HG02885 (cell line): ENCODE results near the gene NLGN4Y.
"Not testable (repeated sequence)": the region's sequence is repeated elsewhere in the genome, so short reads cannot be mapped to it uniquely, and the experiment has no call there.

Experiments
- ATAC-seq: cut with Tn5 transposase; IDR thresholded peaks from one replicate; pipeline ENCODE4 v1.9.1; 2021; ENCODE audit warnings: mild to moderate bottlenecking; ENCODE audit not compliant: unreplicated experiment, poor library complexity

The NLGN4Y gene

DNA sequence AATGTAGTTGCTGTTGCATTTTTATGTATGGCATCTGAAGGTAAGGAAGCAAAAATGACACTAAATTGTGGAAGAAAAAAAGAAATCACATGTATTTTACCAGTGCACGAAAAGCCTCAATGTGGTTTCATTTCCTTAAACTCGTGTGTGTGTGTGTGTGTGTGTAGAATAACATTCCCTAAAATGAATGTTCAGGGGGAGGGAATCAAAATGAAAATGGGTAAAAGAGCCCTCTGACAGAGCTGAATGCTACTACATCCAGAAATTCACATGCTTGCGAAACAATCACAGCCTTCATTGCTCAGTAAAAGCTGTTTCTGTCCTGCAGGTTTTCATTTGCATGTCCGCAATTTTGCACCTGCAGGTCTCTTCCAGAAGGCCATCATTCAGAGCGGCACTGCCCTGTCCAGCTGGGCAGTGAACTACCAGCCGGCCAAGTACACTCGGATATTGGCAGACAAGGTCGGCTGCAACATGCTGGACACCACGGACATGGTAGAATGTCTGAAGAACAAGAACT, 305.1 kb downstream of the NLGN4Y start:
- no peak for ATAC-seq

DNA sequence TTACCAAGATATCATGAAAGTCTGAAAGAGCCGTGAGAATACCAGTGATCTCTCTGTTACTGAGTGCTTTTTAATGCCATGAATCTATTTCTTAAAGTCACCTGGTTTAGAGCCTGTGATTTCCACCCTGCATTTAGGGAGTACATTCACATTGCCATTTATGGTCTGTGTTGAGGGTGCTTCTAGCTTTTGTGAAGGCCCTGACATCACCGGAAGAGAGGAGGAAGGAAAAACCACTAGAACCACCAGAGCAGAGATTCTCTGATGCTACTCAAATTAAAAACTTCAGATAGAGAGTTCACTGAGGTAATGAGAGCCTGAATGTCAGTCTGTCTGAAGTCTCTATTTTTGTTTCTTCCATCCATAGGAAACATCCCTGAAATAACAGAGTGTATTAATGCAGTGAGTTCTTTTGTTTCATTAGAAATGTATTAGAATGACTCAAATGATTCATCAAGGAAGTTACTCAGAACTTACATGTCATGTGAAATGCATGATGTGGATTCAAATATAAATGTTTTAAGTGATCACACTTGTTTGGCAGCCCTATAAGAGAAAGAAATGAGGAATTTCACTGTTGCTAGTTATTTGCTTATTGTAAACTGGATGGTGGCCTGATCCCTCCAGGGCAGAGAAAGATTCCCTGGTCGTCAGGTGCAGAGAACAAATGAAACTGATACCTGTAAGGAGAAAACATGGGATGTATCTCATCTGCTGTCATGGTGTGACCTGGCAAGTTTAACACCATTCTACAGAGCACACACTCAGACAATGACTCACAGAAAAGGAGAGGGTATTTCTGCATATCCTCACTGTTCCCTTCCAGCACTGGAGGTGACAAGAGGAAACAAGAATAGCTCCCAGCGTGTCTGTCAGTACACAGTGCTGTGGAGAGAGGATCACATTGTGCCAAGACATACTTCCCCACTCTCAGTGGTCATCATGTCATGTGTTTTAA, 310.1 kb downstream of the NLGN4Y start:
- ATAC-seq = no peak

DNA sequence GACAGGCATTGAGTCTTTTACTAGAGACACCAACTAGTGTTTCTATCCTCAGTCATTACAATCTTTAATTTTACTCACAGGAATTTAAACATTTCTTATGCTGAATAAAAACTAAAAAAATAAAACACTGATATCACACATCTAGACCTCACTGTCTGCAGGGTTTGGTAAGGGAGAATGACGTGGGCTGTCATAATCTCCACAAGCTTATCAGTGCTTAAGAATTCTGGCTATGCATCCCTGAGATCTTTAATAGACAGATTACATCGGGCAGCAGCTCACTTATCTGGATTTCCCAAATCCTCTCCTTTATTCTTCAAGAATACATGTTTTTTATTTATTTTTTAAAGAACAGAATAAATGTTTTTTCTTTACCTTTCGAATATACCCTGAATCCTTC, 313.1 kb downstream of the NLGN4Y start:
- no peak for ATAC-seq

DNA sequence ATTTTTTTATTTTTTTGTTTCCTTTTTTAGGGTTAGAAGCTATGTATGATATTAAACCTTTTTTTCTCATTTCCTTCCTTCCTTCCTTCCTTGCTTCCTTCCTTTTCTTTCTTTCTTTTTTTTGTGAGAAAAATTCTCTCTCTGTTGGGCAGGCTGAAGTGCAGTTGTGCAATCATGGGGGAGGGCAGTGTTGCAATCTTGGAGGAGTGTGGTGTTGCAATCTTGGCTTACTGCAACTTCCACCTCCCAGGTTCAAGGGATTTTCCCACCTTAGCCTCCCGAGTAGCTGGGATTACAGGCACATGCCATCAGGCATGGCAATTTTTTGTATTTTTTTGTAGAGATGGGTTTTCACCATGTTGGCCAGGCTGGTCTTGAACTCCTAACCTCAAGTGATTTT, 326.4 kb downstream of the NLGN4Y start:
- no peak for ATAC-seq

- ATAC-seq = no peak
Measured at GRCh38 chrY:14860448-14860847, 336.1 kb downstream of the NLGN4Y start.

DNA sequence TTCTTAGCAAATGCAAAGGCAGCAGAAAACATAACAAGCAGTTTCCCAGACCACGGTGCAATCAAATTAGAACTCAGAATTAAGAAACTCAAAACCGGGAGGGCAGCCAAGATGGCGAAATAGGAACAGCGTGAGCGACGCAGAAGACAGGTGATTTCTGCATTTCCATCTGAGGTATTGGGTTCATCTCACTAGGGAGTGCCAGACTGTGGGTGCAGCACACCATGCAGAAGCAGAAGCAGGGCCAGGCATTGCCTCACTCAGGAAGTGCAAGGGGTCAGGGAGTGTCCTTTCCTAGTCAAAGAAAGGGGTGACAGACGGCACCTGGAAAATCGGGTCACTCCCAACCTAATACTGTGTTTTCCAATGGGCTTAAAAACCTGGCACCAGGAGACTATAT, 336.7 kb downstream of the NLGN4Y start:
- ATAC-seq = not testable (repeated sequence)

GRCh38 chrY:14871971-14872370, 347.6 kb downstream of the NLGN4Y start:
- ATAC-seq = no peak
